ENCODE results near the gene TMEM30A. TPM values are rescaled to one million over a fixed set of nuclear protein-coding genes. Genes with fewer than 3 reads are reported as not detected.

Gene TMEM30A
- total and polyA plus RNA-seq, 4 donors, result 66.5 to 164 (median 107) TPM

GRCh38 chr6:75236630-75237029 lies 48.0 kb downstream of the TMEM30A start:
- intact Hi-C loops (cut with DNase I), result no loop called here
- Histone ChIP-seq H3K4me3 (ENCODE audit: low read length in 2 of 2) (no peak overlapping the region), H3K27me3 (ENCODE audit: control insufficient read depth in 1 of 2, insufficient read depth in 2 of 2, low read length in 1 of 2) (no peaks in the 10 kb centered on the region), H3K36me3 (ENCODE audit: control insufficient read depth in 1 of 2, insufficient read depth in 2 of 2, low read length in 1 of 2) (peaks cover 3 to 9% of the 10 kb centered on the region in 2 donors), H3K4me1 (ENCODE audit: control insufficient read depth in 1 of 2, insufficient read depth in 2 of 2, low read length in 2 of 2) (peaks cover 0 to 4% of the 10 kb centered on the region in 2 donors), H3K27ac (ENCODE audit: low read depth in 1 of 2, low read length in 2 of 2) (no peak overlapping the region), H3K9me3 (ENCODE audit: control insufficient read depth, low read length) (no peaks in the 10 kb centered on the region)
- 88 to 94% methylated on average over 4 of the region's 4 CpGs for WGBS, 2 donors
- DNase-seq (no peak), ATAC-seq (ENCODE audit: low FRiP score) (no peak)

- Histone ChIP-seq H3K4me3 (ENCODE audit: low read length in 2 of 2) (no peak overlapping the region), H3K4me1 (ENCODE audit: control insufficient read depth in 1 of 2, insufficient read depth in 2 of 2, low read length in 2 of 2) (peaks cover 0 to 4% of the 10 kb centered on the region in 2 donors), H3K27ac (ENCODE audit: low read depth in 1 of 2, low read length in 2 of 2) (no peak overlapping the region), H3K9me3 (ENCODE audit: control insufficient read depth, low read length) (no peaks in the 10 kb centered on the region), H3K27me3 (ENCODE audit: control insufficient read depth in 1 of 2, insufficient read depth in 2 of 2, low read length in 1 of 2) (no peaks in the 10 kb centered on the region), H3K36me3 (ENCODE audit: control insufficient read depth in 1 of 2, insufficient read depth in 2 of 2, low read length in 1 of 2) (peaks cover 3 to 9% of the 10 kb centered on the region in 2 donors)
- no peak for DNase-seq
- WGBS, 2 donors, result 82 to 94% methylated on average over 2 of the region's 2 CpGs
- intact Hi-C loops (cut with DNase I), result no loop called here
- ATAC-seq (ENCODE audit: low FRiP score), result no peak
Measured at GRCh38 chr6:75235271-75235670, 49.3 kb downstream of the TMEM30A start.

- DNase-seq, result no peak
- H3K27me3 ChIP-seq (ENCODE audit: control insufficient read depth in 1 of 2, insufficient read depth in 2 of 2, low read length in 1 of 2), result no peaks in the 10 kb centered on the region
- 6 to 11% methylated on average over 3 of the region's 3 CpGs for WGBS, 2 donors
- ATAC-seq (ENCODE audit: low FRiP score), result no peak
- H3K9me3 ChIP-seq (ENCODE audit: control insufficient read depth, low read length), result no peaks in the 10 kb centered on the region
- intact Hi-C loops (cut with DNase I), result no loop called here
- peaks cover 0 to 4% of the 10 kb centered on the region in 2 donors for H3K4me1 ChIP-seq (ENCODE audit: control insufficient read depth in 1 of 2, insufficient read depth in 2 of 2, low read length in 2 of 2)
- H3K36me3 ChIP-seq (ENCODE audit: control insufficient read depth in 1 of 2, insufficient read depth in 2 of 2, low read length in 1 of 2), result peaks cover 3 to 9% of the 10 kb centered on the region in 2 donors
- H3K4me3 ChIP-seq (ENCODE audit: low read length in 2 of 2), result no peak overlapping the region
- H3K27ac ChIP-seq (ENCODE audit: low read depth in 1 of 2, low read length in 2 of 2), result peak overlapping the region in 1 of 2 donors; percentile 12
Measured at GRCh38 chr6:75234126-75234865, 50.3 kb downstream of the TMEM30A start.

GRCh38 chr6:75233092-75233615 lies 51.4 kb downstream of the TMEM30A start:
- Histone ChIP-seq H3K27ac (ENCODE audit: low read depth in 1 of 2, low read length in 2 of 2) (peak overlapping the region in 1 of 2 donors; percentile 25), H3K27me3 (ENCODE audit: control insufficient read depth in 1 of 2, insufficient read depth in 2 of 2, low read length in 1 of 2) (no peaks in the 10 kb centered on the region), H3K4me3 (ENCODE audit: low read length in 2 of 2) (no peak overlapping the region), H3K4me1 (ENCODE audit: control insufficient read depth in 1 of 2, insufficient read depth in 2 of 2, low read length in 2 of 2) (peaks cover 0 to 4% of the 10 kb centered on the region in 2 donors), H3K9me3 (ENCODE audit: control insufficient read depth, low read length) (no peaks in the 10 kb centered on the region), H3K36me3 (ENCODE audit: control insufficient read depth in 1 of 2, insufficient read depth in 2 of 2, low read length in 1 of 2) (peaks cover 0 to 4% of the 10 kb centered on the region in 2 donors)
- WGBS, 2 donors, result 88 to 95% methylated on average over 4 of the region's 4 CpGs
- ATAC-seq (ENCODE audit: low FRiP score) (no peak), DNase-seq (no peak)
- intact Hi-C loops (cut with DNase I), result no loop called here

- Histone ChIP-seq H3K27me3 (ENCODE audit: control insufficient read depth in 1 of 2, insufficient read depth in 2 of 2, low read length in 1 of 2) (no peaks in the 10 kb centered on the region), H3K36me3 (ENCODE audit: control insufficient read depth in 1 of 2, insufficient read depth in 2 of 2, low read length in 1 of 2) (no peaks in the 10 kb centered on the region), H3K4me3 (ENCODE audit: low read length in 2 of 2) (no peak overlapping the region), H3K9me3 (ENCODE audit: control insufficient read depth, low read length) (no peaks in the 10 kb centered on the region), H3K4me1 (ENCODE audit: control insufficient read depth in 1 of 2, insufficient read depth in 2 of 2, low read length in 2 of 2) (peaks cover 0 to 4% of the 10 kb centered on the region in 2 donors), H3K27ac (ENCODE audit: low read depth in 1 of 2, low read length in 2 of 2) (no peak overlapping the region)
- DNase-seq (no peak), ATAC-seq (ENCODE audit: low FRiP score) (no peak)
- intact Hi-C loops (cut with DNase I), result no loop called here
- 47 to 48% methylated on average over 10 of the region's 10 CpGs for WGBS, 2 donors
Measured at GRCh38 chr6:75230484-75231325, 53.9 kb downstream of the TMEM30A start.

- H3K4me3 ChIP-seq (ENCODE audit: low read length in 2 of 2), result no peak overlapping the region
- no peak for ATAC-seq (ENCODE audit: low FRiP score)
- intact Hi-C loops (cut with DNase I), result no loop called here
- no peaks in the 10 kb centered on the region for H3K36me3 ChIP-seq (ENCODE audit: control insufficient read depth in 1 of 2, insufficient read depth in 2 of 2, low read length in 1 of 2)
- no peaks in the 10 kb centered on the region for H3K4me1 ChIP-seq (ENCODE audit: control insufficient read depth in 1 of 2, insufficient read depth in 2 of 2, low read length in 2 of 2)
- H3K27me3 ChIP-seq (ENCODE audit: control insufficient read depth in 1 of 2, insufficient read depth in 2 of 2, low read length in 1 of 2), result no peaks in the 10 kb centered on the region
- H3K9me3 ChIP-seq (ENCODE audit: control insufficient read depth, low read length), result no peaks in the 10 kb centered on the region
- H3K27ac ChIP-seq (ENCODE audit: low read depth in 1 of 2, low read length in 2 of 2), result no peak overlapping the region
- no peak for DNase-seq
- 79 to 83% methylated on average over 6 of the region's 6 CpGs for whole genome bisulfite sequencing, 2 donors
Measured at GRCh38 chr6:75224303-75224926, 60.2 kb downstream of the TMEM30A start.

GRCh38 chr6:75223428-75223827 lies 61.2 kb downstream of the TMEM30A start:
- intact Hi-C loops (cut with DNase I), result no loop called here
- H3K36me3 ChIP-seq (ENCODE audit: control insufficient read depth in 1 of 2, insufficient read depth in 2 of 2, low read length in 1 of 2), result no peaks in the 10 kb centered on the region
- ATAC-seq (ENCODE audit: low FRiP score) (no peak), DNase-seq (no peak)
- no peak overlapping the region for H3K27ac ChIP-seq (ENCODE audit: low read depth in 1 of 2, low read length in 2 of 2)
- WGBS, 2 donors, result 60 to 63% methylated on average over 2 of the region's 2 CpGs
- no peaks in the 10 kb centered on the region for H3K9me3 ChIP-seq (ENCODE audit: control insufficient read depth, low read length)
- H3K27me3 ChIP-seq (ENCODE audit: control insufficient read depth in 1 of 2, insufficient read depth in 2 of 2, low read length in 1 of 2), result no peaks in the 10 kb centered on the region
- no peak overlapping the region for H3K4me3 ChIP-seq (ENCODE audit: low read length in 2 of 2)
- no peaks in the 10 kb centered on the region for H3K4me1 ChIP-seq (ENCODE audit: control insufficient read depth in 1 of 2, insufficient read depth in 2 of 2, low read length in 2 of 2)

- no peaks in the 10 kb centered on the region for H3K27me3 ChIP-seq (ENCODE audit: control insufficient read depth in 1 of 2, insufficient read depth in 2 of 2, low read length in 1 of 2)
- no peaks in the 10 kb centered on the region for H3K36me3 ChIP-seq (ENCODE audit: control insufficient read depth in 1 of 2, insufficient read depth in 2 of 2, low read length in 1 of 2)
- DNase-seq, result no peak
- ATAC-seq (ENCODE audit: low FRiP score), result no peak
- H3K4me3 ChIP-seq (ENCODE audit: low read length in 2 of 2), result no peak overlapping the region
- no peaks in the 10 kb centered on the region for H3K9me3 ChIP-seq (ENCODE audit: control insufficient read depth, low read length)
- intact Hi-C loops (cut with DNase I), result no loop called here
- H3K27ac ChIP-seq (ENCODE audit: low read depth in 1 of 2, low read length in 2 of 2), result no peak overlapping the region
- H3K4me1 ChIP-seq (ENCODE audit: control insufficient read depth in 1 of 2, insufficient read depth in 2 of 2, low read length in 2 of 2), result no peaks in the 10 kb centered on the region
Measured at GRCh38 chr6:75222261-75222660, 62.3 kb downstream of the TMEM30A start.

Data from aorta (tissue), 5 donors.